ENCODE measurements around the gene MAPK8.

DNA sequence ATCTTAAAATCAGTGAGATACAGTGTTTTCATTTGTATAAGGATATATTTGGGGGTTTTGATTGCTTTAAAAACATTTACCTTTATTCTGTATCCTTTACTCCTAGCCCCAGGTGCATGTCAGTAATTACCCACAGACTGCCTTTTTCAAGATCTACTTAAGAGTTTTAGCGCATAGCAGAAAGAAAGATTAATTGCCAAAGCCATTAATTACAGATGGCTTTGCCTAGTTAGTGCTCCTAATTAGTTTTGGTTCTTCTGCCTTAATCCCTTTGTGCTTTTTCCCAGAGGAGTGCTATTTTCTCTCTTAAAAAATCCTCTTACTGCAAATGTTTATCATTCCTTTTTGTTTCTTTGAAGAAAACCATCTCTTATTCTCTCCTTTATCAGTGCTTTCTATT lies 122.8 kb downstream of the MAPK8 start:
- TF ChIP-seq, protein P1, sequence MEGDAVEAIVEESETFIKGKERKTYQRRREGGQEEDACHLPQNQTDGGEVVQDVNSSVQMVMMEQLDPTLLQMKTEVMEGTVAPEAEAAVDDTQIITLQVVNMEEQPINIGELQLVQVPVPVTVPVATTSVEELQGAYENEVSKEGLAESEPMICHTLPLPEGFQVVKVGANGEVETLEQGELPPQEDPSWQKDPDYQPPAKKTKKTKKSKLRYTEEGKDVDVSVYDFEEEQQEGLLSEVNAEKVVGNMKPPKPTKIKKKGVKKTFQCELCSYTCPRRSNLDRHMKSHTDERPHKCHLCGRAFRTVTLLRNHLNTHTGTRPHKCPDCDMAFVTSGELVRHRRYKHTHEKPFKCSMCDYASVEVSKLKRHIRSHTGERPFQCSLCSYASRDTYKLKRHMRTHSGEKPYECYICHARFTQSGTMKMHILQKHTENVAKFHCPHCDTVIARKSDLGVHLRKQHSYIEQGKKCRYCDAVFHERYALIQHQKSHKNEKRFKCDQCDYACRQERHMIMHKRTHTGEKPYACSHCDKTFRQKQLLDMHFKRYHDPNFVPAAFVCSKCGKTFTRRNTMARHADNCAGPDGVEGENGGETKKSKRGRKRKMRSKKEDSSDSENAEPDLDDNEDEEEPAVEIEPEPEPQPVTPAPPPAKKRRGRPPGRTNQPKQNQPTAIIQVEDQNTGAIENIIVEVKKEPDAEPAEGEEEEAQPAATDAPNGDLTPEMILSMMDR (IDR thresholded peaks at IDR 0.05; ENCODE audit: insufficient read depth, low read length) = no peak
- TF ChIP-seq, protein P2, sequence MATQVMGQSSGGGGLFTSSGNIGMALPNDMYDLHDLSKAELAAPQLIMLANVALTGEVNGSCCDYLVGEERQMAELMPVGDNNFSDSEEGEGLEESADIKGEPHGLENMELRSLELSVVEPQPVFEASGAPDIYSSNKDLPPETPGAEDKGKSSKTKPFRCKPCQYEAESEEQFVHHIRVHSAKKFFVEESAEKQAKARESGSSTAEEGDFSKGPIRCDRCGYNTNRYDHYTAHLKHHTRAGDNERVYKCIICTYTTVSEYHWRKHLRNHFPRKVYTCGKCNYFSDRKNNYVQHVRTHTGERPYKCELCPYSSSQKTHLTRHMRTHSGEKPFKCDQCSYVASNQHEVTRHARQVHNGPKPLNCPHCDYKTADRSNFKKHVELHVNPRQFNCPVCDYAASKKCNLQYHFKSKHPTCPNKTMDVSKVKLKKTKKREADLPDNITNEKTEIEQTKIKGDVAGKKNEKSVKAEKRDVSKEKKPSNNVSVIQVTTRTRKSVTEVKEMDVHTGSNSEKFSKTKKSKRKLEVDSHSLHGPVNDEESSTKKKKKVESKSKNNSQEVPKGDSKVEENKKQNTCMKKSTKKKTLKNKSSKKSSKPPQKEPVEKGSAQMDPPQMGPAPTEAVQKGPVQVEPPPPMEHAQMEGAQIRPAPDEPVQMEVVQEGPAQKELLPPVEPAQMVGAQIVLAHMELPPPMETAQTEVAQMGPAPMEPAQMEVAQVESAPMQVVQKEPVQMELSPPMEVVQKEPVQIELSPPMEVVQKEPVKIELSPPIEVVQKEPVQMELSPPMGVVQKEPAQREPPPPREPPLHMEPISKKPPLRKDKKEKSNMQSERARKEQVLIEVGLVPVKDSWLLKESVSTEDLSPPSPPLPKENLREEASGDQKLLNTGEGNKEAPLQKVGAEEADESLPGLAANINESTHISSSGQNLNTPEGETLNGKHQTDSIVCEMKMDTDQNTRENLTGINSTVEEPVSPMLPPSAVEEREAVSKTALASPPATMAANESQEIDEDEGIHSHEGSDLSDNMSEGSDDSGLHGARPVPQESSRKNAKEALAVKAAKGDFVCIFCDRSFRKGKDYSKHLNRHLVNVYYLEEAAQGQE (IDR thresholded peaks at IDR 0.05; ENCODE audit: insufficient replicate concordance, low read depth) = no peak
- TF ChIP-seq POLR2AphosphoS5 (IDR thresholded peaks at IDR 0.05; ENCODE audit: low read depth) (no peak), GABPA (IDR thresholded peaks at IDR 0.05; ENCODE audit: low read depth) (no peak), SPI1 (IDR thresholded peaks at IDR 0.05; ENCODE audit: borderline replicate concordance, low read depth) (no peak)
